IMR-90 (cell line): ENCODE results near the gene HDAC3. TPM values are rescaled to one million over a fixed set of nuclear protein-coding genes. Genes with fewer than 3 reads are reported as not detected.

ENCODE experiments used
- ATAC-seq: fragments of 200-7000 bp; cut with Tn5 transposase; 2 replicates; pipeline ENCODE4 v1.9.1; 2020; ENCODE audit warnings: low read depth, mild to moderate bottlenecking, moderate library complexity
- BruUV-seq: library from RNA; stranded (reverse); fragments of 400-500 nt; replicated peaks from 2 replicates; lab custom pipeline; 2021; lab: Mats Ljungman, UMichigan
- CTCF ChIA-PET: fragments of 300-600 bp; formaldehyde crosslinking; extraction: SDS; loops from one replicate; lab custom pipeline; 2021; ENCODE audit warnings: antibody characterized with exemption; lab: Yijun Ruan, JAX
- POLR2A ChIA-PET: fragments of 300-600 bp; sonication (Branson Sonifier 250); formaldehyde crosslinking; loops from one replicate; lab custom pipeline; 2022; ENCODE audit warnings: antibody characterized with exemption; ENCODE audit not compliant: unreplicated experiment; lab: Charles Lee
- DNase-seq: peaks from one replicate; pipeline ENCODE4 v3.0.0; 2013
- H2AFZ ChIP-seq: replicated peaks from 2 replicates; pipeline ENCODE3; 2013; ENCODE audit warnings: low read length, mild to moderate bottlenecking; ENCODE audit not compliant: poor library complexity
- H2AK5ac ChIP-seq: 2 replicates; pipeline ENCODE4 v1.6.1; 2013; ENCODE audit warnings: low read depth, low read length, inconsistent platforms
- H2AK9ac ChIP-seq: replicated peaks from 2 replicates; pipeline ENCODE3; 2013; ENCODE audit warnings: mild to moderate bottlenecking, low read depth, low read length, moderate library complexity; ENCODE audit not compliant: poor library complexity
- H2BK120ac ChIP-seq: 2 replicates; pipeline ENCODE4 v1.6.1; 2013; ENCODE audit warnings: low read depth, low read length, inconsistent platforms
- H2BK15ac ChIP-seq: 3 replicates; pipeline ENCODE4 v1.6.1; 2013; ENCODE audit warnings: low read depth, low read length, inconsistent platforms
- H2BK20ac ChIP-seq: 2 replicates; pipeline ENCODE4 v1.6.1; 2013; ENCODE audit warnings: low read depth, mild to moderate bottlenecking, inconsistent platforms, low read length, moderate library complexity
- H2BK5ac ChIP-seq: 2 replicates; pipeline ENCODE4 v1.6.1; 2013; ENCODE audit warnings: mild to moderate bottlenecking, low read depth, low read length, inconsistent platforms; ENCODE audit not compliant: poor library complexity, severe bottlenecking
- H3K14ac ChIP-seq: replicated peaks from 2 replicates; pipeline ENCODE4 v1.6.1; 2013; ENCODE audit warnings: low read depth, low read length, inconsistent platforms
- H3K18ac ChIP-seq: 2 replicates; pipeline ENCODE4 v1.6.1; 2013; ENCODE audit warnings: low read depth, low read length, control low read depth
- H3K23ac ChIP-seq: 2 replicates; pipeline ENCODE4 v1.6.1; 2013; ENCODE audit warnings: low read depth, low read length, inconsistent platforms
- H3K27ac ChIP-seq: 2 replicates; pipeline ENCODE4 v1.5.1; 2013; ENCODE audit warnings: mild to moderate bottlenecking, control low read depth, low read length; ENCODE audit not compliant: insufficient read depth
- H3K27me3 ChIP-seq: 2 replicates; pipeline ENCODE4 v1.6.1; 2013; ENCODE audit warnings: low read length; ENCODE audit not compliant: control insufficient read depth, insufficient read depth
- H3K36me3 ChIP-seq: 2 replicates; pipeline ENCODE4 v1.6.1; 2013; ENCODE audit warnings: low read length, mixed read lengths; ENCODE audit not compliant: control insufficient read depth, insufficient read depth
- H3K4ac ChIP-seq: 2 replicates; pipeline ENCODE4 v1.6.1; 2013; ENCODE audit warnings: low read depth, low read length, inconsistent platforms
- H3K4me1 ChIP-seq: 2 replicates; pipeline ENCODE4 v1.6.1; 2013; ENCODE audit warnings: low read length, mixed read lengths; ENCODE audit not compliant: control insufficient read depth, insufficient read depth
- H3K4me2 ChIP-seq: 2 replicates; pipeline ENCODE4 v1.6.1; 2013; ENCODE audit warnings: low read depth, mild to moderate bottlenecking, control low read depth, low read length, moderate library complexity
- H3K4me3 ChIP-seq: 2 replicates; pipeline ENCODE4 v1.5.1; 2013; ENCODE audit warnings: low read depth, mild to moderate bottlenecking, control low read depth, low read length, moderate library complexity; ENCODE audit not compliant: insufficient read depth
- H3K56ac ChIP-seq: 2 replicates; pipeline ENCODE4 v1.6.1; 2013; ENCODE audit warnings: low read length, inconsistent platforms; ENCODE audit not compliant: insufficient read depth; ENCODE audit errors: extremely low read depth
- H3K79me1 ChIP-seq, 2 experiments: 2 replicates each; pipeline ENCODE4 v1.6.1; 2013; ENCODE audit warnings: low read length in 2 of 2, inconsistent platforms in 1 of 2, low read depth in 1 of 2
- H3K9ac ChIP-seq: 2 replicates; pipeline ENCODE4 v1.6.1; 2013; ENCODE audit warnings: low read depth, low read length, control low read depth
- H3K9me1 ChIP-seq: 2 replicates; pipeline ENCODE4 v1.6.1; 2013; ENCODE audit warnings: low read length, inconsistent platforms; ENCODE audit not compliant: insufficient read depth
- H3K9me3 ChIP-seq: 2 replicates; pipeline ENCODE4 v1.6.1; 2013; ENCODE audit warnings: low read length; ENCODE audit not compliant: control insufficient read depth, insufficient read depth
- H4K20me1 ChIP-seq: 2 replicates; pipeline ENCODE4 v1.6.1; 2013; ENCODE audit warnings: low read length, inconsistent platforms; ENCODE audit not compliant: insufficient read depth
- H4K5ac ChIP-seq: 2 replicates; pipeline ENCODE4 v1.6.1; 2013; ENCODE audit warnings: mild to moderate bottlenecking, low read depth, low read length, control low read depth
- H4K8ac ChIP-seq, 2 experiments: 2 replicates each; pipeline ENCODE4 v1.6.1; 2013; ENCODE audit warnings: low read depth in 2 of 2, low read length in 2 of 2, control low read depth in 1 of 2, inconsistent platforms in 1 of 2
- H4K91ac ChIP-seq: 2 replicates; pipeline ENCODE4 v1.6.1; 2013; ENCODE audit warnings: low read depth, low read length, inconsistent platforms; ENCODE audit not compliant: insufficient read depth
- CEBPB ChIP-seq: IDR thresholded peaks from 2 replicates; pipeline ENCODE4 v1.6.1; 2012; ENCODE audit warnings: low read depth, low read length, improper control_type of control experiment
- FOS ChIP-seq: fragments of 150-350 bp; IDR thresholded peaks from 2 replicates; pipeline ENCODE4 v1.6.1; 2016; ENCODE audit warnings: low read depth, low read length
- MAZ ChIP-seq: IDR thresholded peaks from 2 replicates; pipeline ENCODE4 v1.6.1; 2012; ENCODE audit warnings: low read depth, mild to moderate bottlenecking, low read length, improper control_type of control experiment, moderate library complexity, borderline replicate concordance
- NFE2L2 ChIP-seq: fragments of 150-350 bp; IDR thresholded peaks from 2 replicates; pipeline ENCODE4 v1.6.1; 2016; ENCODE audit warnings: low read depth, mild to moderate bottlenecking, low read length
- RFX5 ChIP-seq: IDR thresholded peaks from 2 replicates; pipeline ENCODE4 v1.8.0; 2012; ENCODE audit warnings: low read depth, mild to moderate bottlenecking, low read length, moderate library complexity
- WGBS, 2 experiments: methylation state at CpG; one replicate each; pipeline versions ENCODE4 v1.1.5 to v1.1.7; 2013; ENCODE audit warnings: missing lambda C conversion rate in 2 of 2; ENCODE audit not compliant: insufficient read length in 1 of 2; ENCODE audit errors: extremely low coverage in 2 of 2; 5-methylcytosine and 5-hydroxymethylcytosine counted together
- dilution Hi-C: fragments of 300-500 bp; cut with HindIII; formaldehyde crosslinking; loops from one replicate; pipeline ENCODE4 v1.14.3; 2018; ENCODE audit warnings: low sequenced_read_pairs; ENCODE audit not compliant: unreplicated experiment
- in situ Hi-C: fragments of 300-500 bp; cut with MboI; formaldehyde crosslinking; loops from 3 replicates; pipeline ENCODE4 v1.14.3; 2019; ENCODE audit warnings: low sequenced_read_pairs, inconsistent platforms, mixed read lengths
- intact Hi-C: fragments of 100-400 bp; cut with micrococcal nuclease; formaldehyde crosslinking; loops from 2 replicates; pipeline ENCODE4 v1.10.0; 2022
- polyA plus RNA-seq, 3 experiments: library from polyadenylated mRNA; depleted of rRNA; stranded (reverse); fragments of >200 nt; gene quantifications; 2 replicates each; pipeline ENCODE4 v1.2.3, GENCODE V29; 2012; ENCODE audit warnings: low replicate concordance in 1 of 3
- total RNA-seq: library from RNA; depleted of rRNA; stranded (reverse); fragments of >200 nt; gene quantifications from 2 replicates; pipeline ENCODE4 v1.2.3, GENCODE V29; 2012
- TF ChIP-seq, protein P1 (sequence below): fragments of 150-350 bp; IDR thresholded peaks from 2 replicates; pipeline ENCODE4 v1.6.1; 2017; ENCODE audit warnings: mild to moderate bottlenecking, antibody characterized with exemption, low read length, low read depth

The HDAC3 gene
- total and polyA plus RNA-seq, 2 of the 4 experiments (the other 2 are of a cell fraction), result 84.2 to 89.7 TPM

DNA sequence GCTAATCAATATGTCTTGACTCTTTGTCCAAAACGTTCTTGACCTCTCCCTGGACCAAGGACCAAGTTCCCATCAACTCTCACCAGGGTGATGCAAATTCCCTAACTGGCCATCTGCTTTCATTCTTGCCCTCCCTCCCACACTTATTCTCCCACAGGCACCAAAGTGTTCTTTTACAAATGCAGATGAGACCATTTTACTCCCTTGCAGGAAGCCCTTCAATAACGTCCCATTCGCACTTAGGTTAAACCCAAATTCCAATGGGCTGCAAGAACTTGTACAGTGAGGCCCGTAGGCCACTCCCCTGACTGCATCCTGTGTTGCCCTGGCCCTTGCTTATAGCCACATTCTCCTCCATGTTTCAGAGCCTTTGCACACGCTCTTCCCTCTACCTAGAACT is 38.1 kb upstream of the HDAC3 start:
- 59% methylated on average over 5 of the region's 5 CpGs; no CpG with 5 or more reads in 1 of the 2 experiments for WGBS, 2 experiments
- Histone ChIP-seq H2AFZ (no peak overlapping the region), H3K79me1 (peaks cover 3 to 7% of the 10 kb centered on the region in 2 experiments), H2BK5ac (no peak overlapping the region), H2BK120ac (no peak overlapping the region), H3K9me1 (peaks cover 3% of the 10 kb centered on the region; the same call in 1 of the 2 replicates), H3K36me3 (peaks cover 18% of the 10 kb centered on the region), H2BK15ac (no peak overlapping the region), H2BK20ac (no peak overlapping the region), H3K4me1 (no peaks in the 10 kb centered on the region), H4K8ac (no peak overlapping the region), H3K9ac (no peak overlapping the region), H3K14ac (no peak overlapping the region), H4K91ac (no peak overlapping the region), H3K4me2 (no peak overlapping the region), H4K20me1 (no peaks in the 10 kb centered on the region), H3K27me3 (no peaks in the 10 kb centered on the region), H2AK5ac (no peak overlapping the region), H3K4me3 (no peak overlapping the region), H3K4ac (no peak overlapping the region), H3K27ac (no peak overlapping the region), H4K5ac (no peak overlapping the region), H2AK9ac (no peak overlapping the region), H3K9me3 (no peaks in the 10 kb centered on the region), H3K56ac (no peak overlapping the region), H3K18ac (no peak overlapping the region), H3K23ac (no peak overlapping the region)
- intact Hi-C loops, result no loop called here
- ATAC-seq (no peak), DNase-seq (no peak)
- dilution Hi-C loops, result no loop called here
- BruUV-seq, result no TSS peak
- POLR2A ChIA-PET, result no interaction called here
- CTCF ChIA-PET, result no interaction called here
- TF ChIP-seq, protein P1, sequence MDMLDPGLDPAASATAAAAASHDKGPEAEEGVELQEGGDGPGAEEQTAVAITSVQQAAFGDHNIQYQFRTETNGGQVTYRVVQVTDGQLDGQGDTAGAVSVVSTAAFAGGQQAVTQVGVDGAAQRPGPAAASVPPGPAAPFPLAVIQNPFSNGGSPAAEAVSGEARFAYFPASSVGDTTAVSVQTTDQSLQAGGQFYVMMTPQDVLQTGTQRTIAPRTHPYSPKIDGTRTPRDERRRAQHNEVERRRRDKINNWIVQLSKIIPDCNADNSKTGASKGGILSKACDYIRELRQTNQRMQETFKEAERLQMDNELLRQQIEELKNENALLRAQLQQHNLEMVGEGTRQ, result no peak
- TF ChIP-seq RFX5, result no peak
- no peak for TF ChIP-seq CEBPB
- no peak for TF ChIP-seq FOS
- TF ChIP-seq NFE2L2, result no peak
- TF ChIP-seq MAZ, result no peak
- in situ Hi-C loops, result loop anchor here (25.0 kb wide), 1 partner anchor 438 kb away; the partner anchor contains the start of gene NDFIP1
